Panc1 (cell line): ENCODE measurements around the gene RBMS3. TPM values are rescaled to one million over a fixed set of nuclear protein-coding genes. Genes with fewer than 3 reads are reported as not detected.

Experiments used
- ATAC-seq: fragments of 200-7000 bp; cut with Tn5 transposase; 2 replicates; pipeline ENCODE4 v1.9.1; 2020; ENCODE audit warnings: mild to moderate bottlenecking, moderate library complexity
- BruUV-seq: library from RNA; stranded (reverse); fragments of 400-500 nt; replicated peaks from 2 replicates; lab custom pipeline; 2021; lab: Mats Ljungman, UMichigan
- CTCF ChIA-PET: fragments of 300-600 bp; sonication (Branson Sonifier 250); formaldehyde crosslinking; loops from one replicate; lab custom pipeline; 2022; ENCODE audit warnings: antibody characterized with exemption; lab: Charles Lee
- POLR2A ChIA-PET: fragments of 300-600 bp; sonication (Branson Sonifier 250); formaldehyde crosslinking; loops from one replicate; lab custom pipeline; 2022; ENCODE audit warnings: antibody characterized with exemption; lab: Charles Lee
- DNase-seq: peaks from one replicate; pipeline ENCODE4 v3.0.0-alpha.2; 2010; ENCODE audit warnings: low read depth, low spot score
- H3K27ac ChIP-seq: 2 replicates; pipeline ENCODE4 v1.5.1; 2011; ENCODE audit warnings: mild to moderate bottlenecking, low read length, inconsistent platforms
- H3K27me3 ChIP-seq: fragments of 200-500 bp; sonication (Bioruptor generic); 2 replicates; pipeline ENCODE4 v1.6.0; 2014; ENCODE audit warnings: low read length, inconsistent platforms; ENCODE audit not compliant: control insufficient read depth, insufficient read depth
- H3K36me3 ChIP-seq: fragments of 200-500 bp; sonication (Bioruptor generic); 2 replicates; pipeline ENCODE4 v1.5.1; 2014; ENCODE audit warnings: inconsistent platforms, mild to moderate bottlenecking, low read length, moderate library complexity; ENCODE audit not compliant: control insufficient read depth, insufficient read depth
- H3K4me1 ChIP-seq: 2 replicates; pipeline ENCODE4 v1.5.1; 2011; ENCODE audit warnings: inconsistent platforms, mild to moderate bottlenecking, low read length, moderate library complexity; ENCODE audit not compliant: control insufficient read depth, insufficient read depth
- H3K4me3 ChIP-seq, 2 experiments: 2 replicates each; pipeline ENCODE4 v1.5.1; 2011 to 2012; ENCODE audit warnings: low read depth in 2 of 2, low read length in 2 of 2, mild to moderate bottlenecking in 2 of 2, inconsistent platforms in 1 of 2, moderate library complexity in 1 of 2
- H3K9me3 ChIP-seq: fragments of 200-500 bp; sonication (Bioruptor generic); 2 replicates; pipeline ENCODE4 v1.5.1; 2014; ENCODE audit warnings: low read depth, mild to moderate bottlenecking, inconsistent platforms, low read length, moderate library complexity; ENCODE audit not compliant: control insufficient read depth, insufficient read depth
- CTCF ChIP-seq: fragments of 450-650 bp; IDR thresholded peaks from 2 replicates; pipeline ENCODE4 v1.5.1; 2017; ENCODE audit warnings: mild to moderate bottlenecking
- POLR2AphosphoS5 ChIP-seq: IDR thresholded peaks from 2 replicates; pipeline ENCODE4 v1.6.1; 2012; ENCODE audit warnings: mild to moderate bottlenecking, low read depth, low read length, moderate library complexity
- SIN3A ChIP-seq: IDR thresholded peaks from 2 replicates; pipeline ENCODE4 v1.6.1; 2012; ENCODE audit warnings: low read depth, mild to moderate bottlenecking, low read length, moderate library complexity, borderline replicate concordance; ENCODE audit not compliant: insufficient read depth
- TCF7L2 ChIP-seq: IDR thresholded peaks from 2 replicates; pipeline ENCODE4 v1.6.1; 2011; ENCODE audit warnings: mild to moderate bottlenecking, low read depth, low read length, inconsistent platforms
- in situ Hi-C: cut with HindIII; loops from 2 replicates; pipeline ENCODE4 v1.10.0; 2016; ENCODE audit warnings: low sequenced_read_pairs, low pct_unique_long_range_greater_than_20kb
- intact Hi-C: fragments of 100-400 bp; cut with micrococcal nuclease; formaldehyde crosslinking; loops from one replicate; pipeline ENCODE4 v1.10.0; 2022; ENCODE audit not compliant: unreplicated experiment
- total RNA-seq: library from RNA; stranded (reverse); gene quantifications from one replicate; pipeline ENCODE4 v1.2.1, GENCODE V29; 2021; ENCODE audit not compliant: unreplicated experiment
- TF ChIP-seq, protein P1 (sequence below), 2 experiments: IDR thresholded peaks; 2 replicates each; pipeline ENCODE4 v1.6.1; 2011 to 2012; ENCODE audit warnings: low read depth in 2 of 2, control low read depth in 1 of 2, low read length in 1 of 2, mild to moderate bottlenecking in 1 of 2, moderate library complexity in 1 of 2; ENCODE audit not compliant: insufficient read depth in 1 of 2

RBMS3 gene
- total RNA-seq, 1 experiment from 2014 or later: 1.1 TPM

DNA sequence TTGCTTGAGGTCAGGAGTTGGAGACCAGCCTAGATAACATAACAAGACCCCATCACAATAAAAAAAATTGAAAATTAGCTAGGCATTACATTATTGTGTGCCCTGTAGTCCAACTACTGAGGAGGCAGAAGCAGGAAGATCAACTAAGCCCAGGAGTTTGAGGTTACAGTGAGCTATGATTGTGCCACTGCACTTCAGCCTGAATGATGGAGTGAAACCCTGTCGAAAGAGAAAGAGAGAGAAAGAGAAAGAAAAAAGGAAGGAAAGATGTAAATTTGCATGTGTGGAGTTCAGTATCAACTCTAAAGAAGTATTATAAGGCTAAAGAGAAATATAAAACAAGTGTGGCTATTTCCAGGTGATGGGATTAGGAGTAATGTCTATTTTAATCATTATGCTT is 661.4 kb downstream of the RBMS3 start:
- no peak for TF ChIP-seq SIN3A
- no peak for TF ChIP-seq TCF7L2
- TF ChIP-seq, protein P1, sequence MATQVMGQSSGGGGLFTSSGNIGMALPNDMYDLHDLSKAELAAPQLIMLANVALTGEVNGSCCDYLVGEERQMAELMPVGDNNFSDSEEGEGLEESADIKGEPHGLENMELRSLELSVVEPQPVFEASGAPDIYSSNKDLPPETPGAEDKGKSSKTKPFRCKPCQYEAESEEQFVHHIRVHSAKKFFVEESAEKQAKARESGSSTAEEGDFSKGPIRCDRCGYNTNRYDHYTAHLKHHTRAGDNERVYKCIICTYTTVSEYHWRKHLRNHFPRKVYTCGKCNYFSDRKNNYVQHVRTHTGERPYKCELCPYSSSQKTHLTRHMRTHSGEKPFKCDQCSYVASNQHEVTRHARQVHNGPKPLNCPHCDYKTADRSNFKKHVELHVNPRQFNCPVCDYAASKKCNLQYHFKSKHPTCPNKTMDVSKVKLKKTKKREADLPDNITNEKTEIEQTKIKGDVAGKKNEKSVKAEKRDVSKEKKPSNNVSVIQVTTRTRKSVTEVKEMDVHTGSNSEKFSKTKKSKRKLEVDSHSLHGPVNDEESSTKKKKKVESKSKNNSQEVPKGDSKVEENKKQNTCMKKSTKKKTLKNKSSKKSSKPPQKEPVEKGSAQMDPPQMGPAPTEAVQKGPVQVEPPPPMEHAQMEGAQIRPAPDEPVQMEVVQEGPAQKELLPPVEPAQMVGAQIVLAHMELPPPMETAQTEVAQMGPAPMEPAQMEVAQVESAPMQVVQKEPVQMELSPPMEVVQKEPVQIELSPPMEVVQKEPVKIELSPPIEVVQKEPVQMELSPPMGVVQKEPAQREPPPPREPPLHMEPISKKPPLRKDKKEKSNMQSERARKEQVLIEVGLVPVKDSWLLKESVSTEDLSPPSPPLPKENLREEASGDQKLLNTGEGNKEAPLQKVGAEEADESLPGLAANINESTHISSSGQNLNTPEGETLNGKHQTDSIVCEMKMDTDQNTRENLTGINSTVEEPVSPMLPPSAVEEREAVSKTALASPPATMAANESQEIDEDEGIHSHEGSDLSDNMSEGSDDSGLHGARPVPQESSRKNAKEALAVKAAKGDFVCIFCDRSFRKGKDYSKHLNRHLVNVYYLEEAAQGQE (IDR thresholded peaks at IDR 0.05; ENCODE audit: insufficient read depth in 1 of 2, low read depth in 2 of 2, low read length in 1 of 2): no peak
- no peak for TF ChIP-seq CTCF
- no peak for TF ChIP-seq POLR2AphosphoS5
- intact Hi-C loops (no loop called here), in situ Hi-C loops (no loop called here)
- ATAC-seq: no peak
- ChIA-PET POLR2A (no interaction called here), CTCF (no interaction called here)
- DNase-seq: no peak
- no TSS peak for BruUV-seq
- H3K27ac ChIP-seq: no peak overlapping the region
- no peaks in the 10 kb centered on the region for H3K9me3 ChIP-seq
- H3K27me3 ChIP-seq: no peaks in the 10 kb centered on the region
- no peak overlapping the region for H3K4me3 ChIP-seq
- H3K36me3 ChIP-seq: no peaks in the 10 kb centered on the region; the same call in 1 of the 2 replicates
- H3K4me1 ChIP-seq: no peaks in the 10 kb centered on the region

DNA sequence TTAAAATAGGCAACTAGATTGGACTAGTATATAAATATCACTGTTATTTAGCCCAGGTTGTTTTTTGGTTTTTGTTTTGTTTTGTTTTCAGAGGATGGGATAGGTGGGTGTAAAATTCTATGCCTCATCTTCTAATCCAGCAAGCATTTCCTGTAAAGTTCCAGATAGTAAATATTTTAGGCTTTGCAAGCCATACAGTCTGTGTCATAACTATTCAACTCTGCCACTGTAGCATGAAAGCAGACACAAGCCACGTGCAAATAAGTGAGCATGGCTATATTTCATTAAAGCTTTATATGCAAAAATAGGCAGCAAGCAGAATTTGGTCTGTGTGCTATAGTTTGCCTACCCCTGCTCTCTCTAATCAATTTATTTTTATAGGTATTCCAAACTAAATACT is 668.3 kb downstream of the RBMS3 start:
- Histone ChIP-seq H3K27me3 (no peaks in the 10 kb centered on the region), H3K4me1 (no peaks in the 10 kb centered on the region), H3K27ac (no peak overlapping the region), H3K9me3 (no peaks in the 10 kb centered on the region), H3K4me3 (no peak overlapping the region), H3K36me3 (no peaks in the 10 kb centered on the region)
- TF ChIP-seq TCF7L2 (no peak), SIN3A (no peak), POLR2AphosphoS5 (no peak), CTCF (no peak)
- TF ChIP-seq, protein P1 (IDR thresholded peaks at IDR 0.05; ENCODE audit: insufficient read depth in 1 of 2, low read depth in 2 of 2, low read length in 1 of 2): no peak
- no peak for DNase-seq
- intact Hi-C loops (no loop called here), in situ Hi-C loops (no loop called here)
- CTCF ChIA-PET: no interaction called here
- ATAC-seq: no peak
- POLR2A ChIA-PET: no interaction called here
- BruUV-seq: no TSS peak
